T-helper 1 cell treated with Interleukin-12 subunit alpha and Interleukin-12 subunit beta and Interleukin-4 antibody, amounts not matched to agents 30 ng/mL and 1 ng/mL, for 36 hours (primary cell): ENCODE measurements around the gene INSC. TPM values are rescaled to one million over a fixed set of nuclear protein-coding genes. Genes with fewer than 3 reads are reported as not detected.

ENCODE experiments used
- intact Hi-C: fragments of 100-400 bp; cut with micrococcal nuclease; formaldehyde crosslinking; loops from one replicate; pipeline ENCODE4 v1.15.1; 2024
- total RNA-seq: library from RNA; stranded (reverse); gene quantifications from 2 replicates; pipeline ENCODE4 v1.2.3, GENCODE V29; 2022

The INSC gene
- total RNA-seq, 1 donor from 2014 or later: 1.0 TPM

DNA sequence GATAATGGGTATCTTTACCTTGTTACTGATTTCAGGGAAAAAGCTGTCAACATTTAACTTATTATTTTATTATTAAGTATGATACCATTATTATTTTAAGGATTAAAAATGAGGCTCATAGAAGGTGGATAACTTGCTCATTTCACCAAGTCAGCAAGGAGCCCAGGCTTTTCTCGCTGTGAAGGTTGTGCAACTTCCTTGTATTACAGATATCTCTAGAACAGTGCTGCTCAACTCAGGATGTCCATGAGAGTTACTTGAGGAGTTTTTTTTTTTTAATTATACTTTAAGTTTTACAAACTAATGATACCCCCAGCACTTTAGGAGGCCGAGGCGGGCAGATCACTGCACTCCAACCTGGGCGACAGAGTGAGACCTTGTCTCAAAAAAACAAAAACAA, 98.2 kb downstream of the INSC start:
- intact Hi-C loops: no loop called here

DNA sequence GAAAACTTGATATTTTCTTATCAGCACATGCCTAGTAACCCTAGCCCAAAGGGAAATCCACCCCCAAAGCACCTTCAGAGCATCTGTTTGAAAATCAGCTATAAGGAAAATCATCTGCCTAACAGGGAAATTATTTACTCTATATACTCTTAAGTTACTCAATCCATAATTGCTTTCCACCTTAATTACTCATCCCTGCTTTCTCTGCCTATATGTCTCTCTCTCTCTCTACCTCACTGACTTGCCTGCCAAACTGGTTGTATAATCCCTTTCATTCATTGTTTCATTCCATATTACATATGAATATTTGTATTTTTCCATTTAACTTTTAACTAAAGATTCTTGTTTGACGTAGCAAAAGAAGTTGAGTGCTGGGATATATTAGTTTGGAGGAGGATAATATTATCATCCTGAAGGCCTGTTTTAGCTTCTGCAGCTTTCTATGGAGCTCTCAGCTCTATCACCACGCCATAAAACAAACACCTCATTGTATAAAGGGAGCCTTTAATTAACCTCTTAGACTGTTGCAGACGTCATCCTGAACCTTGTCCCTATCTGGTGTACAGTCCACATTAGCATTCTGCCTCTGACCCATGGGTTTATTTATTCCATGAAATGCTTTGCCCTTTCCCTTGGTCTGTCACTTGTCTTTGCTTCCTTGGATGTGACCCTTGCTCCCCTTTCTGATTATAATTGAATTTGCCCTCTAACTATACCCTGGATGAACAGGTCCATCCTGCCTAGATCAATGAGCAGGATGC, 98.9 kb downstream of the INSC start:
- intact Hi-C loops: no loop called here

GRCh38 chr11:15215005-15215404, 100.3 kb downstream of the INSC start:
- intact Hi-C loops: no loop called here

DNA sequence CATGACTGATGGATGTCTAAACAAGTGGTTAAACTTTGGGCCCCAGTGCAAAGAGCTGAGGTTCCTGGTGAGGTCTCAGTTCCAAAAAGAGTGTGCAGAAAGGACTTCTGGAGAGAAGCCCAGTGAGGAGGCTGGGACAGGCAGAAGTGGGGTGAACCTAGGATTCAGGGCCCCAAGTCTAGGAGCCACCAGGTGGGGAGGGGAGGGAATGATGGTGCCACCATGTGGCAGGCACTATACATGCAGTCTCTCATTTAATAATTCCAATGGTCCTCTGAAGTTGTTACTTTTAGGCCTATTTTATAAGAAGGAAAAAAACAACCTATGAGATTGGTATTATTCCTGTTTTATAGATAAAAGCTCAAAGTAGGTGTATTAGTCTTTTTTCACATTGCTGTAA, 102.0 kb downstream of the INSC start:
- intact Hi-C loops: no loop called here

DNA sequence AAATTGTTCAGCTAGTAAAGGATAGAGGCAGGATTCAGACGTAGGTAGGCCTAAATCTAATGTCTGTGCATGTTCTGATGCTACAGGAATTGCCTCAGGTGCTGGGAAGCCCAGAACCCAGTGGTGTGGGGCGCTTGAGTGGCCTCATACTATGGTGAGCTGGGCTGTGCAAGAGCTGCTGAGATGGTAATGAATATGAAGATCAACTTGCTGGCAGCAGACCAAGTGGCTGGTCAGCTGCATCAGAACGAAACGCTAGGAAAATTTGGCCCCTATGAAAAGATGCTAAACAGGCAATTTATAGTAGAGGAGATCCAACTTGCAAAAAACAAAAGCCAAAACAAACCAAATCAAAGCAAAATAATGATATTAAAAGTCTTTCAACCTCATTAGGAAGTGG, 102.7 kb downstream of the INSC start:
- intact Hi-C loops: no loop called here

DNA sequence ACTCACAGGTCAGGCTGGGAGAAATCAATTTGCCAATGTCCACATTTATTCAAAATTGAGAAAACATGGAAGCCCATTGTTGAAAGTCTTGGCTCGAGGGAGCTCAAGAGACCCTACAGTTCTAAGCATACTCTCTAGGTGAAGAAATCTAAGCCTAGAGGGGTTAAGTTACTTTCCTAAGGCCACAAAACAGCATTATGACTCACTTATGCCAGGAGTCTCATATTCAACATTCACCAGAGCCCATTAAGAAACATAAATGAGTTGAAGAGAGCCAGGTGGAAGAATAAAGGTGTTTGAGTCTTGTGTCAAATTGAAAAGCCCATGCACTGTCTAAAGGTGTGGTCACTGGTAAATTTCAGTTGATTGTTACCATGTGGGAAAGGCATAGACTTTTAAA, 108.1 kb downstream of the INSC start:
- intact Hi-C loops: no loop called here

GRCh38 chr11:15223318-15223717, 108.6 kb downstream of the INSC start:
- intact Hi-C loops: no loop called here

GRCh38 chr11:15224466-15224865, 109.7 kb downstream of the INSC start:
- intact Hi-C loops: no loop called here

DNA sequence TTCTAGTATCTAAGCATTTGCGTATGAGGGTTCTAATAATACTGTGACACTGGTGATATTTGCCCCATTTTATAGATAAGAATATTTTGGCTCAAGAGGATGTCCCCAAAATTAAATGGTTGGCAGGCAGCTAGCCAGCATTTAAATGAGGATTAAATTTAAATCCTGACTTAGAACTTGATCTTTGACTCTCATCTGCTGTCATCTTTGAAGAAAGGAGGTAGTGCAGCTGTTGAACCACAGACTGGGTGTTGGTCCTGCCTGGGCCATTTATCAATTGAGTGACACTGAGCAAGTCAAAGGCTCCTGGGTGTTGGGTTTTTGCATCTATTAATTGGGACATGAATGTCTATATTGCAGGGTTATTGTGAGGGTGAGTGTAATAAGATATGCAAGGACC, 112.3 kb downstream of the INSC start:
- intact Hi-C loops: no loop called here

DNA sequence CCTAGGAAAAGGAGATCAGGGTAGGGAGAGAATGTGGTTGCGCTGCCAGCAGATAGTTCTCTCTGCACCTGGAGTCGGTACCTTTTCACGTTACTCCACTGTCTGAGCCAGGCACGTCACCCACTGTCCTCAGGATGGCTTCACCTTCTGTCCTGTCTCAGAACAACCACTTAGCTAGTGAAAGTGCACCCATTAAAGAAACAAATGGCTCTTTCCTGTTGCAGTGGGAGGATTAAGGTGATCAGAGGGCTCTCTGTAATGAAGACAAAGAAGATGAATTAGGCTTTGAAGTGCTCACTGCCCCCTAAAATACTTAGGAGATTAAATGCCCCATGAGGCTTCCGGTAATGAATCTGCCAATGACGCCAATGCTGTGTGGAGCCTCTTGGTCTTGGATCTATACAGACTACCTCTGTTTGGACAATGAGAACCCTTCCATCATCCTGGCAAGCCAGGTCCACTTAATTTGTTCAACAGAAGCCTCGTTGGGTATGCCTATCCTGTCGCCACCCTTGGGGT, 113.7 kb downstream of the INSC start:
- intact Hi-C loops: no loop called here

DNA sequence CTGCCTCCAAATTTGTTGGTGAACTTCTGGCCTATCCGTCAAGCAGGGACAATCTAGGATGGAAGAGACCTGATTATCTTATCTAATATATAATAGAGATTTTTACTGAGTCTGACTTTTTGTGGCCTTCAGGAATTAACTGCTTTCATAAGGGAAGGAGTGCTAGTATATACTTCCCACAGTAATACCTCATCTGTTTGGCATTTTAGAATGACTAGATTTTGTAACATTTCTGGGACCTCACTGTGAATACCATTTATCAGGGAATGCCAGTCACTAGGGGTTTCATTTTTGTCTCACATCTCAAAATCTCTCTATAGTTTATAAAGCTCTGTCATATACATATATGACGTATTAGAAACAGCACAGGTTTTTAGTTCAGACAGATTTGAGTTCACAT, 114.3 kb downstream of the INSC start:
- intact Hi-C loops: no loop called here

DNA sequence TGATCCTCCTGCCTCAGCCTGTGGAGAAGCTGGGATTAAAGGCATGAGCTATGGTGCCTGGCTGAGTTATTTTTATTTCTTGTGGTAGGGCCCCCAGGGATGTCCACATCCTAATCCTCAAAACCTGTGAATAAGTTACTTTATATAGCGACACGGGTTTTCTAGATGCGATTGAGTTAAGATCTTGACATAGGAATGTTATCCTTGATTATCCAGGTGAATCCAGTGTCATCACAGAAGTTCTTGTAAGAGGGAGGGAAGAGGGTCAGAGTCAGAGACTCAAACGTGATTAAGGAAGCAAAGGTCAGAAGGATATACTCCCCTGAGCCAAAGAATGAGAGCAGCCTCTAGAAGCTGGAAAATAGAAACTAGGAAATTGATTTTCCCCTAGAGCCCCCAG, 117.8 kb downstream of the INSC start:
- intact Hi-C loops: no loop called here

- intact Hi-C loops: no loop called here
These were observed 118.8 kb downstream of the INSC start for GRCh38 chr11:15233371-15234165.

DNA sequence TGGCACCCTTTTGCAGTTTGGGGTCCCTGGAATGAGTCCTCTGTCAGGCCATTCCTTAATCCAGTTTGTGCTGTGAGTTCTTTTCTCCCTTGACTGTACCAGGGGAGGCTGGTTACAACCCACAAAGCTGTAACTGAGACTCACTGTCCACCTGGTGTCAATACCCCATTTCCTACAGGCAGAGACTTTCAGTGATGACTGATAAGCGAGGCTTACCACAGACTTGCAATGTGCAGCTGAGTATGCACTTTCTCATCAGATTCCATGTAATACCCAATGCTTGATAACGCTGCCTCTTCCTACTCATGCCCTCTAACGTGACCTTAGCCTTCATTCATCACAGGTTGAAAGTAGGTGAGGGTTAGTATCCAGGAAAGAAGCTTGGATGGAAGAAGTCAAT, 120.1 kb downstream of the INSC start:
- intact Hi-C loops: no loop called here

GRCh38 chr11:15236559-15236958, 121.8 kb downstream of the INSC start:
- intact Hi-C loops: no loop called here

DNA sequence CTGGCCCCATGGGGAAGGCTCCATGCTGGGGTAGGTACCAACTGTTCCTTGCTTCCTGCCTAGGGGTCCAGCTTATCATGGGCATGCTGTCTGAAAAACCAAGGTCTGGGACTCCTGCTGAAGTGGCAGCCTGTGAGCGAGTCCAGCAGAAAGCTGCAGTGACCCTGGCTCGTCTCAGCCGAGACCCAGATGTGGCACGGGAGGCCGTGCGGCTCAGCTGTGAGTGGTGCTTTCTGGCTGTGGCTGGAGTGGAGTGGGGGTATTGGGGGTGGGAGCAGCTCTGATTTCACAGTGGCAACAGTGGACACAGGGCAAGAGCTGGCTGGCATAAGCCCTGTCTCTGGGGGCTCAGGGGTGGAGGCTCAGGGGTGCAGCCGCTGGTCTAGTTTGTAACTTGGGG, 124.1 kb downstream of the INSC start:
- intact Hi-C loops: no loop called here

GRCh38 chr11:15248749-15249148, 134.0 kb downstream of the INSC start:
- intact Hi-C loops: no loop called here

- intact Hi-C loops: no loop called here
These were observed 143.9 kb downstream of the INSC start for GRCh38 chr11:15258433-15259165.

DNA sequence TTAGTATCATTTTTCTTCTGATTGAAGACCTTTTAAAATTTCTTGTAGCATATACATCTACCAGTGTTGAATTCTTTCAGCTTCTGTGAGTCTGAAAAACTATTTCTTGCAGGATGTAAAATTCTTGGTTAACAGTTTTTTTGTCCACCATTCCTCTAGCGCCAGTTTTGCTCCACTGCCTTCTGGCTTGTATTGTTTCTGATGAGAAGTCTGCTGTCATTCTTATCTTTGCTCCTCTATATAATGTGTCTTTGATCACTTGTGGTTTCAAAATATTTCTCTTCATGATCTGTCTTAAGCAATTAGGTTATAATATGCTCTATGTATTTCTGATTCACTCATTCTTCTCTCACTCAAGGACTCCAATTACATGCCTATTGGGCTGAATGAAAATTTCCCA, 152.3 kb downstream of the INSC start:
- intact Hi-C loops: no loop called here

GRCh38 chr11:15268598-15268997, 153.9 kb downstream of the INSC start:
- intact Hi-C loops: no loop called here

DNA sequence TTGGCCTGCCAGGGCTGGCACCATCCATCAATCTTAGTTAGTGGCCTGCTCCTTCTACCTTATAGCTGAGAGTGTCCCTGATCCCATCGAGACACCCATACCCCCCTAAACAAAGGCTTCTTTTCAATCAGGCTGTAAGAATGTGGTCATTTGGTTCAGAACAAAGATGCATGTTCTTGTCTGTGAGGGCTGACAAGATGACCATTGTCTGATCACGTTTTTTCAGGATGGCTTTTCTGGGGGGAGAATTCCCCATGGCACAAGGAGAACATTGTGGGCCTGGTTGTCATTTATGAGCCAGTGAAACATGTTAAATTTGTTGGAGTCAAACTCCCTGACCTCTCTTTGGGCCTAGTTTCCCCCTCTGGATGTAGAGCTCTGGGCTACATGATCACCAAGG, 160.4 kb downstream of the INSC start:
- intact Hi-C loops: no loop called here

- intact Hi-C loops: no loop called here
These were observed 161.9 kb downstream of the INSC start for GRCh38 chr11:15276621-15277020.
